ENCODE results near the gene PRTG. TPM values are rescaled to one million over a fixed set of nuclear protein-coding genes. Genes with fewer than 3 reads are reported as not detected.

Gene PRTG
- total RNA-seq, 1 experiment from 2014 or later = 39.1 TPM

GRCh38 chr15:55590788-55591187 is 152.2 kb downstream of the PRTG start:
- H3K27ac Mint-ChIP-seq (ENCODE audit: unreplicated experiment) = no peak overlapping the region
- TF ChIP-seq, protein P1, sequence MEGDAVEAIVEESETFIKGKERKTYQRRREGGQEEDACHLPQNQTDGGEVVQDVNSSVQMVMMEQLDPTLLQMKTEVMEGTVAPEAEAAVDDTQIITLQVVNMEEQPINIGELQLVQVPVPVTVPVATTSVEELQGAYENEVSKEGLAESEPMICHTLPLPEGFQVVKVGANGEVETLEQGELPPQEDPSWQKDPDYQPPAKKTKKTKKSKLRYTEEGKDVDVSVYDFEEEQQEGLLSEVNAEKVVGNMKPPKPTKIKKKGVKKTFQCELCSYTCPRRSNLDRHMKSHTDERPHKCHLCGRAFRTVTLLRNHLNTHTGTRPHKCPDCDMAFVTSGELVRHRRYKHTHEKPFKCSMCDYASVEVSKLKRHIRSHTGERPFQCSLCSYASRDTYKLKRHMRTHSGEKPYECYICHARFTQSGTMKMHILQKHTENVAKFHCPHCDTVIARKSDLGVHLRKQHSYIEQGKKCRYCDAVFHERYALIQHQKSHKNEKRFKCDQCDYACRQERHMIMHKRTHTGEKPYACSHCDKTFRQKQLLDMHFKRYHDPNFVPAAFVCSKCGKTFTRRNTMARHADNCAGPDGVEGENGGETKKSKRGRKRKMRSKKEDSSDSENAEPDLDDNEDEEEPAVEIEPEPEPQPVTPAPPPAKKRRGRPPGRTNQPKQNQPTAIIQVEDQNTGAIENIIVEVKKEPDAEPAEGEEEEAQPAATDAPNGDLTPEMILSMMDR (IDR thresholded peaks at IDR 0.05; ENCODE audit: insufficient read depth in 1 of 2, low read depth in 1 of 2, low read length in 1 of 2, severe bottlenecking in 1 of 2, unreplicated experiment in 1 of 2) = no peak
- POLR2A ChIA-PET = no interaction called here
- H3K27me3 Mint-ChIP-seq (ENCODE audit: insufficient read depth, unreplicated experiment) = no peaks in the 10 kb centered on the region
- H3K36me3 ChIP-seq (ENCODE audit: control insufficient read depth, insufficient read depth, low read length) = no peaks in the 10 kb centered on the region
- DNase-seq = no peak
- intact Hi-C loops (cut with micrococcal nuclease; ENCODE audit: unreplicated experiment) = no loop called here
- H3K4me3 ChIP-seq (ENCODE audit: low read depth, low read length) = no peak overlapping the region
- H3K36me3 Mint-ChIP-seq (ENCODE audit: insufficient read depth, unreplicated experiment) = no peaks in the 10 kb centered on the region
- H3K4me1 ChIP-seq = no peaks in the 10 kb centered on the region
- CTCF ChIA-PET = no interaction called here
- H3K9me3 ChIP-seq = no peaks in the 10 kb centered on the region
- H3K27me3 ChIP-seq (replicated peaks; ENCODE audit: control insufficient read depth, insufficient read depth, low read length) = no peaks in the 10 kb centered on the region
- peaks cover 5% of the 10 kb centered on the region for H3K4me1 Mint-ChIP-seq (ENCODE audit: low read depth, unreplicated experiment)
- no peak overlapping the region for H3K4me3 Mint-ChIP-seq (ENCODE audit: unreplicated experiment)
- H3K9me3 Mint-ChIP-seq (ENCODE audit: unreplicated experiment) = no peaks in the 10 kb centered on the region
- BruUV-seq (replicated peaks) = no TSS peak

- Mint-ChIP-seq H3K9me3 (ENCODE audit: unreplicated experiment) (no peaks in the 10 kb centered on the region), H3K4me3 (ENCODE audit: unreplicated experiment) (no peak overlapping the region), H3K36me3 (ENCODE audit: insufficient read depth, unreplicated experiment) (no peaks in the 10 kb centered on the region), H3K27ac (ENCODE audit: unreplicated experiment) (peak overlapping the region; percentile 56), H3K4me1 (ENCODE audit: low read depth, unreplicated experiment) (peaks cover 5% of the 10 kb centered on the region), H3K27me3 (ENCODE audit: insufficient read depth, unreplicated experiment) (no peaks in the 10 kb centered on the region)
- TF ChIP-seq, protein P1 (IDR thresholded peaks at IDR 0.05; ENCODE audit: insufficient read depth in 1 of 2, low read depth in 1 of 2, low read length in 1 of 2, severe bottlenecking in 1 of 2, unreplicated experiment in 1 of 2) = no peak
- BruUV-seq (replicated peaks) = TSS peak; percentile 89
- ChIA-PET CTCF (no interaction called here), POLR2A (no interaction called here)
- Histone ChIP-seq H3K9me3 (no peaks in the 10 kb centered on the region), H3K36me3 (ENCODE audit: control insufficient read depth, insufficient read depth, low read length) (no peaks in the 10 kb centered on the region), H3K27me3 (replicated peaks; ENCODE audit: control insufficient read depth, insufficient read depth, low read length) (no peaks in the 10 kb centered on the region), H3K4me3 (ENCODE audit: low read depth, low read length) (no peak overlapping the region), H3K4me1 (no peaks in the 10 kb centered on the region)
- no peak for DNase-seq
- intact Hi-C loops (cut with micrococcal nuclease; ENCODE audit: unreplicated experiment) = loop anchor here (5.0 kb wide), 1 partner anchor 62 kb away; no protein-coding TSS in a partner anchor
These were observed 153.7 kb downstream of the PRTG start for GRCh38 chr15:55589287-55589686.

- H3K4me3 Mint-ChIP-seq (ENCODE audit: unreplicated experiment) = no peak overlapping the region
- intact Hi-C loops (cut with micrococcal nuclease; ENCODE audit: unreplicated experiment) = loop anchor here (5.0 kb wide), 1 partner anchor 61 kb away; no protein-coding TSS in a partner anchor
- Histone ChIP-seq H3K4me3 (ENCODE audit: low read depth, low read length) (peak overlapping the region; percentile 67), H3K27me3 (replicated peaks; ENCODE audit: control insufficient read depth, insufficient read depth, low read length) (no peaks in the 10 kb centered on the region), H3K9me3 (no peaks in the 10 kb centered on the region), H3K36me3 (ENCODE audit: control insufficient read depth, insufficient read depth, low read length) (no peaks in the 10 kb centered on the region), H3K4me1 (no peaks in the 10 kb centered on the region)
- no peaks in the 10 kb centered on the region for H3K9me3 Mint-ChIP-seq (ENCODE audit: unreplicated experiment)
- H3K4me1 Mint-ChIP-seq (ENCODE audit: low read depth, unreplicated experiment) = peaks cover 5% of the 10 kb centered on the region
- ChIA-PET CTCF (no interaction called here), POLR2A (no interaction called here)
- TF ChIP-seq, protein P1 (IDR thresholded peaks at IDR 0.05; ENCODE audit: insufficient read depth in 1 of 2, low read depth in 1 of 2, low read length in 1 of 2, severe bottlenecking in 1 of 2, unreplicated experiment in 1 of 2) = no peak
- peaks cover 1% of the 10 kb centered on the region for H3K27me3 Mint-ChIP-seq (ENCODE audit: insufficient read depth, unreplicated experiment)
- no peaks in the 10 kb centered on the region for H3K36me3 Mint-ChIP-seq (ENCODE audit: insufficient read depth, unreplicated experiment)
- DNase-seq = no peak
- H3K27ac Mint-ChIP-seq (ENCODE audit: unreplicated experiment) = peak overlapping the region; percentile 56
- no TSS peak for BruUV-seq (replicated peaks)
These were observed 154.2 kb downstream of the PRTG start for GRCh38 chr15:55588815-55589115.
